PFSK-1 (cell line): ENCODE measurements around the gene FUNDC2.

Experiments used
- FOXP2 ChIP-seq: optimal IDR thresholded peaks from 2 replicates; pipeline ENCODE3; 2011; ENCODE audit warnings: borderline replicate concordance, control low read depth, inconsistent platforms; ENCODE audit not compliant: insufficient read depth; ENCODE audit errors: extremely low read length, extremely low read depth
- POLR2AphosphoS5 ChIP-seq: IDR thresholded peaks from 2 replicates; pipeline ENCODE4 v1.6.1; 2012; ENCODE audit warnings: low read depth, mild to moderate bottlenecking, control low read depth, low read length, moderate library complexity
- REST ChIP-seq, 2 experiments: IDR thresholded peaks; 2 replicates each; pipeline versions ENCODE4 v1.6.1 to v1.8.0; 2011 to 2012; ENCODE audit warnings: low read depth in 2 of 2, low read length in 2 of 2, control low read depth in 1 of 2, inconsistent platforms in 1 of 2, mild to moderate bottlenecking in 1 of 2, moderate library complexity in 1 of 2; ENCODE audit not compliant: insufficient read depth in 1 of 2
- SIN3A ChIP-seq: IDR thresholded peaks from 2 replicates; pipeline ENCODE4 v1.6.1; 2012; ENCODE audit warnings: mild to moderate bottlenecking, low read length, moderate library complexity, borderline replicate concordance; ENCODE audit not compliant: insufficient read depth
- TAF1 ChIP-seq: IDR thresholded peaks from 2 replicates; pipeline ENCODE4 v1.6.1; 2012; ENCODE audit warnings: low read length, control low read depth, borderline replicate concordance; ENCODE audit not compliant: insufficient read depth

FUNDC2 gene

GRCh38 chrX:155020591-155020990 lies 6.1 kb upstream of the FUNDC2 start:
- TF ChIP-seq SIN3A: no peak
- TF ChIP-seq FOXP2: no peak
- TF ChIP-seq TAF1: no peak
- no peak for TF ChIP-seq POLR2AphosphoS5
- TF ChIP-seq REST (IDR thresholded peaks at IDR 0.05; ENCODE audit: insufficient read depth in 1 of 2, low read depth in 2 of 2, low read length in 2 of 2): no peak

DNA sequence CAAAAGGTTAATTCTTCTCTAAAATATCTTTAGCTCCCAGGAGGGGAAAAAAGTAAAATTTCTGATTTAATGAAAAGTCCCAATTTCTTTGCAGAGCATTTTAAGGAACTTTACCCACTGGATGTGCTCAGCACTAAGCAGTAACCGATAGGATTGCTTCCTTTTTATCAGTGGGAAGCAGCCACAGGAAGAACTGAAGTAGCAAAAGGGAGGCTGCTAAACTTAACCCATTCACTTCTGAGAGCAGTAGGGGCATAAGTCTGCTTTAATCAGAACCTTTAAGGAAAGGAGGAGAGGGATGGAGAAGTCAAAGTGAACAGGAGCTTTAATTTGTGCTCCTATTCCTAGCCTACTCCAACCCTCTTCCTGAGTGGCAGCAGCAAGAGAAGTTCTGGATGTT lies 4.1 kb upstream of the FUNDC2 start, which contains the start of gene F8:
TSS of gene F8 (minus strand) at position 139 of the 400 bp plus-strand sequence. CDS start 171 bp downstream, outside the sequence.
- TF ChIP-seq FOXP2 (no peak), TAF1 (no peak), POLR2AphosphoS5 (no peak), REST (IDR thresholded peaks at IDR 0.05; ENCODE audit: insufficient read depth in 1 of 2, low read depth in 2 of 2, low read length in 2 of 2) (no peak), SIN3A (no peak)

DNA sequence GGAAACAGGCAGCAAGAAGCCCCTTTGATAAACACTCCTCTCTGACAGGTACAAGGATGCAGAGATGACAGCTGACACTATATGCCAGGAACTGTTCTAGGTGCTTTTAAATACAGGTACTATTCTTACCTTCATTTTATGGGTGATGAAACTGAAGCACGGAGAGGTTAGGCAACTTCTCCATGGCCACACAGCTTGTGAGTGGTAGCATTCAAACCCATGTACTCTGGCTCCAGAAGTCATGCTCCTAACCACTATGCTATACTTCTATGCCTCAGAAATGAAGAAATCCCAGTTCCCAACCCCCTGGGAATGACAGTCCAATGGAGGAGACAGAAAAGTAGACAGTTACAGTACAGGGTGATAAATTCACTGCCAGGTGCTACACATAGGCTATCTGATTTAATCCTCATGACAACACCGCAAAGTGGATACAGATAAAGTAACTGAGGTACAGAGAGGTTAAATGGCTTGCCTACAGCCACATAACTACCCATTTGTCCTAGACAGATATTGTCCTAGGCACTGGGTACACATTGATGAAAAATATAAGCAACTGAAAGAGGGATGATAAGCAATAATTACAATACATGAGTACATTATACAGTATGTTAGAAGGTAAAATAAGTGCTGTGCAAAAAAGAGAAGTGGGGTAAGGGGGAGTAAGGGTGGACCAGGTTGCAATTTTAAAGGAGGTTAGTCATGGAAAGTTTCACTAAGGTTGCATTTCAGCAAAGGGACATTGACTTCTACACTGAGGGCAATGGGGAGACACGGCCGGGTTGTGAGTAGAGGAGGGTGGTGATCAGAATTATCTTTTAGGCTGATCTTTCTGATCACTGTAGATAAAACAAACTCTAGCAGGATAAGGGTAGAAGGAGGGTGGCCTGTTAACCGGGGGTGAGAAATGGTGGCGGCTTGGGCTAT lies 2.5 kb upstream of the FUNDC2 start:
- TF ChIP-seq POLR2AphosphoS5 (no peak), TAF1 (no peak), SIN3A (no peak), REST (IDR thresholded peaks at IDR 0.05; ENCODE audit: insufficient read depth in 1 of 2, low read depth in 2 of 2, low read length in 2 of 2) (no peak), FOXP2 (no peak)

DNA sequence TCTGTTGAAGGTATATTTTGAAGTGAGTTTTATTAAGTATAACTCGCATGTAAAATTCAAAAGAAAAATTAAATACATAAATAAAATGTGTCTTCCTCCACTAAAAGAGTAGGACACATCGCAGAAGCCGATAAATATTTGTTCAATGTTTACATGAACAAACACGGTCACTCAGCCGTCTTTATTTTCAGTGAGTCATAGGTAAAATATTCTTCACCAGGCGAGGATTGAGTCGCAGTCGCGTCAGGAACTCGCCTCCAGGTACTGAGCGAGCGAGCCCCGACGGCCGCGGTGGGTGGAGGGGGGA lies 271 bp upstream of the FUNDC2 start:
- no peak for TF ChIP-seq SIN3A
- no peak; the same call in 1 of the 2 replicates for TF ChIP-seq POLR2AphosphoS5
- no peak for TF ChIP-seq FOXP2
- no peak for TF ChIP-seq TAF1
- TF ChIP-seq REST (IDR thresholded peaks at IDR 0.05; ENCODE audit: insufficient read depth in 1 of 2, low read depth in 2 of 2, low read length in 2 of 2): no peak
